ENCODE results near the gene GLI2.

The GLI2 gene

DNA sequence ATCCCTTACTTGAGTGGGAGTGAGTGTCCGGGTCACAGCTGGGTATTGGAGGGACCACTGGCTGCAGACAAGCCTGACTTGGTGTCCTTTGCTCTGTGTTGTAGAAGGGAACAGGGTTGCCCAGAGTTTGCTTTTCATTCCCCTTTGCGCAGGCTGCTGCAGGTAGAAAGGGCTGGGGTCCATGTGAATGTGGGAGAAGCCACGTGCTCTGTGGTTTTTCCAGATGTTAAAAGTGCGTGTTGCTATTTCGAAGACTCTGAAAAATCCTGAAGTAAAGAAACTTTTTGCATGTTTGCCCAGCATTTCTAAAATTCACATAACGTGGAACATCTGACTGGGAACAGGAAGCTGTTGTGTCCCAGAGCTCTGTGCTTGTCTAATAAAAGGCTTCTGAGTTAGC, 28.8 kb downstream of the GLI2 start:
- TF ChIP-seq, protein P1, sequence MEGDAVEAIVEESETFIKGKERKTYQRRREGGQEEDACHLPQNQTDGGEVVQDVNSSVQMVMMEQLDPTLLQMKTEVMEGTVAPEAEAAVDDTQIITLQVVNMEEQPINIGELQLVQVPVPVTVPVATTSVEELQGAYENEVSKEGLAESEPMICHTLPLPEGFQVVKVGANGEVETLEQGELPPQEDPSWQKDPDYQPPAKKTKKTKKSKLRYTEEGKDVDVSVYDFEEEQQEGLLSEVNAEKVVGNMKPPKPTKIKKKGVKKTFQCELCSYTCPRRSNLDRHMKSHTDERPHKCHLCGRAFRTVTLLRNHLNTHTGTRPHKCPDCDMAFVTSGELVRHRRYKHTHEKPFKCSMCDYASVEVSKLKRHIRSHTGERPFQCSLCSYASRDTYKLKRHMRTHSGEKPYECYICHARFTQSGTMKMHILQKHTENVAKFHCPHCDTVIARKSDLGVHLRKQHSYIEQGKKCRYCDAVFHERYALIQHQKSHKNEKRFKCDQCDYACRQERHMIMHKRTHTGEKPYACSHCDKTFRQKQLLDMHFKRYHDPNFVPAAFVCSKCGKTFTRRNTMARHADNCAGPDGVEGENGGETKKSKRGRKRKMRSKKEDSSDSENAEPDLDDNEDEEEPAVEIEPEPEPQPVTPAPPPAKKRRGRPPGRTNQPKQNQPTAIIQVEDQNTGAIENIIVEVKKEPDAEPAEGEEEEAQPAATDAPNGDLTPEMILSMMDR (IDR thresholded peaks at IDR 0.05; ENCODE audit: poor library complexity, severe bottlenecking) = no peak
- DNase-seq (ENCODE audit: low spot score) = no peak
- Histone ChIP-seq H3K4me1 (ENCODE audit: insufficient read depth, poor library complexity, severe bottlenecking) (no peaks in the 10 kb centered on the region), H3K27ac (ENCODE audit: poor library complexity, severe bottlenecking) (no peak overlapping the region), H3K9me3 (ENCODE audit: severe bottlenecking) (no peaks in the 10 kb centered on the region), H3K4me3 (ENCODE audit: severe bottlenecking) (no peak overlapping the region), H3K36me3 (ENCODE audit: low read depth) (no peaks in the 10 kb centered on the region), H3K27me3 (ENCODE audit: insufficient read depth, poor library complexity, severe bottlenecking) (no peaks in the 10 kb centered on the region)
- no peak for ATAC-seq (ENCODE audit: low read depth)

DNA sequence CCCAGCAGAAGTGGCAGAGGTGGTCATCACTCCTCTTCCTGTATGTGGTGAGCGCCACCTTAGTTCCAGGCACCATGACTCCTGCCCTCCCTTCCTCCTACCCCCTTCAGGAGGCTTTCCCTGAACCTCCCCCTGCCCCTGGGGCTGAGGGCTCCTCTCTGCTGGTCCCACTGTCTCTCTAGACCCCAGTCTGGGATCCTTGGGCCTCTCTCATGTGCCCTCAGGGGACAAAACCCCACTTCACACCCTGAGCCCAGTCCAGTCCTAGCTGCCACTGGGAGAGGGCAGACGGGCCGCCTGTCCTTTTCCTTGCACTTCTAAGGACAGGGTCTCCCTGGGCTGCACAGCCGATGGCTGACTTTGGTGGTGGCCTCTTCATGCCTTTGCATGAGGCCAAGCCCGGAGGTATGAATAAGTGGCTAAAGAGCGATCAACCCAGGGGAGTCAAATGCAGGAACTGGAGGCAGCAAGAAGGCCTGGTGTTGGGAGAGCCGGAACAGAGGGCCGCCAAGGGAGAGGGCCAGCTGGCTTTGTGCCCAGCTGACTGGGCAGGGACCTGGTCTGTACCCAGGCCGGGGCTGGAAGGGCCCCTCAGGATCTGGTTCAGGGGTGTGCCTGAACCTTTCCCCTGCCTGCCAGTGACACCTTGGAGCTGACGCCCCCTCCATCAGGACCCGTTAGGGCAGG, 29.5 kb downstream of the GLI2 start:
- no peaks in the 10 kb centered on the region for H3K9me3 ChIP-seq (ENCODE audit: severe bottlenecking)
- no peaks in the 10 kb centered on the region for H3K36me3 ChIP-seq (ENCODE audit: low read depth)
- H3K27ac ChIP-seq (ENCODE audit: poor library complexity, severe bottlenecking) = no peak overlapping the region
- ATAC-seq (ENCODE audit: low read depth) = no peak
- DNase-seq (ENCODE audit: low spot score) = no peak
- H3K4me3 ChIP-seq (ENCODE audit: severe bottlenecking) = no peak overlapping the region
- H3K4me1 ChIP-seq (ENCODE audit: insufficient read depth, poor library complexity, severe bottlenecking) = no peaks in the 10 kb centered on the region
- H3K27me3 ChIP-seq (ENCODE audit: insufficient read depth, poor library complexity, severe bottlenecking) = no peaks in the 10 kb centered on the region
- TF ChIP-seq, protein P1 (IDR thresholded peaks at IDR 0.05; ENCODE audit: poor library complexity, severe bottlenecking) = no peak

DNA sequence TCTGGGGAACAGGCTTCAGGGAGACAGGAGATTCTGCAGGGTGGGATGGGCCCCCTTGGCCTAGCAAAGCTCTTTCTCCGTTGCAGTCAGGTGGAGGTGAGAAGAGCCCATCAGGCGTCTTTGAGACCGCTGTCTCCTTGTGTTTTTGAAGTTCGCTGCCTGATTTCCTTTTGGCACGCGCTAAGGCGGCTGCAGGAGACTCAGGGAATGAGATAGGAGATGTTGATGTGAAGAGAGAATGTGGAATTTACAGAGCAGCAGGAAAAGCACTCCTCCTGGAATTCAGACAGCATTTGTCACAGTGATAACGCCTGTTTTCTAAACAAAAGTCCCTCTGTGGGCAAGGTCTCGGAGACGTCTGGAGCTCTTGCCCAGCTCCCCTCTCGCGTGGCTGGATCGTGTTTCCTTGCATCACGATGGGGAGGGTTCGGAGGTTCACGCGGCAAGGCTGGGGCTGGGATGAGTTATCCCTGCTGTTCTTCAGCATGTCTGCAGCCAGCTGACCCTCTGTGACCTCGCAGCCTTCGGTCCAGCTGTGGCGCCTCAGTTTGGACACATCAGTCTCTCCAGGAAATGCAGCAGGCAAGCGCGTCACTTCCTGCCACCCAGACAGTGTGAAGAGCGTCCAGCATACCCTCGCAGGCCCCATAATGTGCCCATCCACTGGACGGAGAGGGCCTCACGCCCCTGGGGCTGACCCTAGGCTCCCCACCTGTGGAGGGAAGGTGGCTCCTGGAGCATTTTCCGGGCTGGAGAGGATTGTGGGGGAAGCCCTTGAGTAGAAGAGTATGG, 30.2 kb downstream of the GLI2 start:
- Histone ChIP-seq H3K4me1 (ENCODE audit: insufficient read depth, poor library complexity, severe bottlenecking) (no peaks in the 10 kb centered on the region), H3K27me3 (ENCODE audit: insufficient read depth, poor library complexity, severe bottlenecking) (no peaks in the 10 kb centered on the region), H3K4me3 (ENCODE audit: severe bottlenecking) (no peak overlapping the region), H3K27ac (ENCODE audit: poor library complexity, severe bottlenecking) (no peak overlapping the region), H3K36me3 (ENCODE audit: low read depth) (no peaks in the 10 kb centered on the region), H3K9me3 (ENCODE audit: severe bottlenecking) (no peaks in the 10 kb centered on the region)
- ATAC-seq (ENCODE audit: low read depth) (no peak), DNase-seq (ENCODE audit: low spot score) (peak; percentile 42)
- TF ChIP-seq, protein P1 (IDR thresholded peaks at IDR 0.05; ENCODE audit: poor library complexity, severe bottlenecking) = no peak

DNA sequence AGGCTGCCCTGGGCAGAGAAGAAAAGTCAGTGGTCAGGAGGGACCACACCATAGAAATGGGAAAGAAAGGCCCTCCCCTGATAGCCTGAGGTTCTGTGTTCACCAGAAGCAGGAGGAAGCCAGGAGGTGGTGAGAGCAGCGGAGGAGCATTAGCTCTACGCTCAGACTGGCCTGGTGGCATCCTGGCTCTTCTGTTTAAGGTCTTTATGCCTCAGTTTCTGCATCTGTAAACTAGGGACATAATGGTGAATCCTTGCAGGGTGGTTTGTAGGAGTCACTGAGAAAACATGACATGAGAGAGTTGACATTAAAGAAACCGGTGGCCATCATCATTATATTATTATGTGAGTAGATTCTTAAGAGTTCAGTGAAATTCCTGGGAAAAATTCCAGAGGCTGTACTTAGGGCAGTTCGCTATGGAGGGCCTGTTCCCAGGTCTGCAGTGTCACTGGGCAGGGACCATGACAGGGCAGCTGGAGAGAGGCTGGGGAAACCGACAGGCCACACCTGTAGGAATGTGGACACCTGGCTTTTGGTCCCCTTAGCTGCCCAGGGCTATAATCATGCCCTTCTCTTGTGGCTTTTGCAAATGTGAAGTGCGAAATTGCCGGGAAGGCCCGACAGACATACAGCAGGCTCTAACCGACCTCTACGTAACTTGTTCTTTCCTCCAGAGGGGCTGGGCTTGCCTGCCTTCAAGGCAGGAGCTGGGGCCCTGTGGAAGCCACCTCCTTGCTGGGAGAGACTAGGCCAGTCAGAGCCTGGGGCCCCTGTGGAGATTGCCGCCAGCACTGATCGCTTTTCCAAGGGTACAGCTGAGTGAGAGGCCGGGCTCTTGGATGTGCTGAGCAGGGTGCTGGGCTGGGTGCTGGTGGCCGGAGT, 31.0 kb downstream of the GLI2 start:
- H3K36me3 ChIP-seq (ENCODE audit: low read depth) = no peaks in the 10 kb centered on the region
- H3K27ac ChIP-seq (ENCODE audit: poor library complexity, severe bottlenecking) = no peak overlapping the region
- H3K9me3 ChIP-seq (ENCODE audit: severe bottlenecking) = no peaks in the 10 kb centered on the region
- peak; percentile 39 for DNase-seq (ENCODE audit: low spot score)
- H3K27me3 ChIP-seq (ENCODE audit: insufficient read depth, poor library complexity, severe bottlenecking) = no peaks in the 10 kb centered on the region
- no peak for ATAC-seq (ENCODE audit: low read depth)
- no peaks in the 10 kb centered on the region for H3K4me1 ChIP-seq (ENCODE audit: insufficient read depth, poor library complexity, severe bottlenecking)
- TF ChIP-seq, protein P1 (IDR thresholded peaks at IDR 0.05; ENCODE audit: poor library complexity, severe bottlenecking) = no peak
- H3K4me3 ChIP-seq (ENCODE audit: severe bottlenecking) = no peak overlapping the region

Measured in RWPE2 (cell line).